Measurements from ENCODE around the gene CDC42BPB.

GRCh38 chr14:103003351-103003615 is 54.1 kb downstream of the CDC42BPB start:
- TF ChIP-seq, protein P1, sequence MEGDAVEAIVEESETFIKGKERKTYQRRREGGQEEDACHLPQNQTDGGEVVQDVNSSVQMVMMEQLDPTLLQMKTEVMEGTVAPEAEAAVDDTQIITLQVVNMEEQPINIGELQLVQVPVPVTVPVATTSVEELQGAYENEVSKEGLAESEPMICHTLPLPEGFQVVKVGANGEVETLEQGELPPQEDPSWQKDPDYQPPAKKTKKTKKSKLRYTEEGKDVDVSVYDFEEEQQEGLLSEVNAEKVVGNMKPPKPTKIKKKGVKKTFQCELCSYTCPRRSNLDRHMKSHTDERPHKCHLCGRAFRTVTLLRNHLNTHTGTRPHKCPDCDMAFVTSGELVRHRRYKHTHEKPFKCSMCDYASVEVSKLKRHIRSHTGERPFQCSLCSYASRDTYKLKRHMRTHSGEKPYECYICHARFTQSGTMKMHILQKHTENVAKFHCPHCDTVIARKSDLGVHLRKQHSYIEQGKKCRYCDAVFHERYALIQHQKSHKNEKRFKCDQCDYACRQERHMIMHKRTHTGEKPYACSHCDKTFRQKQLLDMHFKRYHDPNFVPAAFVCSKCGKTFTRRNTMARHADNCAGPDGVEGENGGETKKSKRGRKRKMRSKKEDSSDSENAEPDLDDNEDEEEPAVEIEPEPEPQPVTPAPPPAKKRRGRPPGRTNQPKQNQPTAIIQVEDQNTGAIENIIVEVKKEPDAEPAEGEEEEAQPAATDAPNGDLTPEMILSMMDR (IDR thresholded peaks at IDR 0.05) = no peak
- no peak for TF ChIP-seq POLR2A (IDR thresholded peaks at IDR 0.05)
